ENCODE results near the gene CNR2.

CNR2 gene

DNA sequence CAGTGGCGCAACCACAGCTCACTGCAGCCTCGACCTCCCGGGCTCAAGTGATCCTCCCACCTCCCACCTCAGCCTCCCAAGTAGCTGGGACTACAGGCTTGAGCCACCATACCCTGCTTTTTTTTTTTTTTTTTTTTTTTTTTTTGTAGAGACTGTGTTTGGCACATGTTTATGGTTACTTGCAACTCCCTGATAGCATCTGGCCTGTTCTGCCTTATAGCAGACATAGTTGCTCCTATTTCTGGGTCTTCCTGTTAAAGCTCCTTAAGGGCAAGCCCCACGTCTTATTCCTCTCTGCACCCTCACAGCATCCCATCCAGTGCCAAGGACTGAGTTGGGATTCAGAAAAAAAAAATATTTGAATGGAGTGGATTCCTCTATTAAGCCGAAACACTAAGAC is 17.1 kb upstream of the CNR2 start:
- H4K20me1 ChIP-seq (ENCODE audit: insufficient read depth, low read length): no peaks in the 10 kb centered on the region
- H3K27ac ChIP-seq (ENCODE audit: low read length): no peak overlapping the region
- H3K27me3 ChIP-seq (ENCODE audit: insufficient read depth, low read length, poor library complexity): no peaks in the 10 kb centered on the region
- H3K9ac ChIP-seq (ENCODE audit: low read depth, low read length): no peak overlapping the region
- H3K9me3 ChIP-seq (ENCODE audit: insufficient read depth, low read length, severe bottlenecking): no peaks in the 10 kb centered on the region
- H3K4me1 ChIP-seq (ENCODE audit: insufficient read depth, low read length): no peaks in the 10 kb centered on the region
- H3K4me3 ChIP-seq (ENCODE audit: low read depth in 1 of 2, low read length in 2 of 2): no peak overlapping the region
- H3K36me3 ChIP-seq (ENCODE audit: insufficient read depth, low read length): no peaks in the 10 kb centered on the region
- H3K4me2 ChIP-seq (ENCODE audit: insufficient read depth, low read length): no peak overlapping the region
- DNase-seq (no peak), ATAC-seq (ENCODE audit: insufficient read depth, low read depth) (no peak)
- H3K79me2 ChIP-seq (ENCODE audit: insufficient read depth, low read length): no peaks in the 10 kb centered on the region
- H2AFZ ChIP-seq (ENCODE audit: low read depth, low read length): no peak overlapping the region
- TF ChIP-seq, protein P1, sequence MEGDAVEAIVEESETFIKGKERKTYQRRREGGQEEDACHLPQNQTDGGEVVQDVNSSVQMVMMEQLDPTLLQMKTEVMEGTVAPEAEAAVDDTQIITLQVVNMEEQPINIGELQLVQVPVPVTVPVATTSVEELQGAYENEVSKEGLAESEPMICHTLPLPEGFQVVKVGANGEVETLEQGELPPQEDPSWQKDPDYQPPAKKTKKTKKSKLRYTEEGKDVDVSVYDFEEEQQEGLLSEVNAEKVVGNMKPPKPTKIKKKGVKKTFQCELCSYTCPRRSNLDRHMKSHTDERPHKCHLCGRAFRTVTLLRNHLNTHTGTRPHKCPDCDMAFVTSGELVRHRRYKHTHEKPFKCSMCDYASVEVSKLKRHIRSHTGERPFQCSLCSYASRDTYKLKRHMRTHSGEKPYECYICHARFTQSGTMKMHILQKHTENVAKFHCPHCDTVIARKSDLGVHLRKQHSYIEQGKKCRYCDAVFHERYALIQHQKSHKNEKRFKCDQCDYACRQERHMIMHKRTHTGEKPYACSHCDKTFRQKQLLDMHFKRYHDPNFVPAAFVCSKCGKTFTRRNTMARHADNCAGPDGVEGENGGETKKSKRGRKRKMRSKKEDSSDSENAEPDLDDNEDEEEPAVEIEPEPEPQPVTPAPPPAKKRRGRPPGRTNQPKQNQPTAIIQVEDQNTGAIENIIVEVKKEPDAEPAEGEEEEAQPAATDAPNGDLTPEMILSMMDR (IDR thresholded peaks at IDR 0.05; ENCODE audit: borderline replicate concordance, extremely low read depth, low read length, poor library complexity, severe bottlenecking): no peak
- no peak for TF ChIP-seq EZH2 (IDR thresholded peaks at IDR 0.05; ENCODE audit: borderline replicate concordance, low read depth, low read length, severe bottlenecking)

DNA sequence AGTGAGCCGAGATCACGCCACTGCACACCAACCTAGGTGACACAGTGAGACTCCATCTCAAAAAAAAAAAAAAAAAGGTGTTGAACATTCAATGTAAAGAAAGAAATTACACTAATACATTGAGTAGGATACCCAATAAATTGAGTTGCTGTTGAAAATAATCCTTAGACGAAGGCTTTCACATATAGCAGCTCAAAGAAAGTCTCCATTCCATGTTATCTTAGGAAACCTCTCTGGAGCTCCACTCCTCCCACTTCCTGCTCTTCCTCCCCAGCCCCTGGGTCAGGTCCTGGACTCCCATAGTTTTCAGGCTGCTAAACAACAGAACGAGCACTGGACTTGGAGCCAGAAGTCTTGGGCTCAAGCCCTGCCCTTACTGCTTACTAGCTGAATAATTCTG is 15.6 kb upstream of the CNR2 start:
- Histone ChIP-seq H3K27me3 (ENCODE audit: insufficient read depth, low read length, poor library complexity) (peaks cover 4% of the 10 kb centered on the region), H4K20me1 (ENCODE audit: insufficient read depth, low read length) (no peaks in the 10 kb centered on the region), H3K27ac (ENCODE audit: low read length) (no peak overlapping the region), H3K9ac (ENCODE audit: low read depth, low read length) (no peak overlapping the region), H3K4me1 (ENCODE audit: insufficient read depth, low read length) (no peaks in the 10 kb centered on the region), H3K4me2 (ENCODE audit: insufficient read depth, low read length) (no peak overlapping the region), H3K79me2 (ENCODE audit: insufficient read depth, low read length) (no peaks in the 10 kb centered on the region), H2AFZ (ENCODE audit: low read depth, low read length) (no peak overlapping the region), H3K36me3 (ENCODE audit: insufficient read depth, low read length) (no peaks in the 10 kb centered on the region), H3K4me3 (ENCODE audit: low read depth in 1 of 2, low read length in 2 of 2) (no peak overlapping the region), H3K9me3 (ENCODE audit: insufficient read depth, low read length, severe bottlenecking) (no peaks in the 10 kb centered on the region)
- DNase-seq (no peak), ATAC-seq (ENCODE audit: insufficient read depth, low read depth) (no peak)
- no peak for TF ChIP-seq EZH2 (IDR thresholded peaks at IDR 0.05; ENCODE audit: borderline replicate concordance, low read depth, low read length, severe bottlenecking)
- TF ChIP-seq, protein P1 (IDR thresholded peaks at IDR 0.05; ENCODE audit: borderline replicate concordance, extremely low read depth, low read length, poor library complexity, severe bottlenecking): no peak

DNA sequence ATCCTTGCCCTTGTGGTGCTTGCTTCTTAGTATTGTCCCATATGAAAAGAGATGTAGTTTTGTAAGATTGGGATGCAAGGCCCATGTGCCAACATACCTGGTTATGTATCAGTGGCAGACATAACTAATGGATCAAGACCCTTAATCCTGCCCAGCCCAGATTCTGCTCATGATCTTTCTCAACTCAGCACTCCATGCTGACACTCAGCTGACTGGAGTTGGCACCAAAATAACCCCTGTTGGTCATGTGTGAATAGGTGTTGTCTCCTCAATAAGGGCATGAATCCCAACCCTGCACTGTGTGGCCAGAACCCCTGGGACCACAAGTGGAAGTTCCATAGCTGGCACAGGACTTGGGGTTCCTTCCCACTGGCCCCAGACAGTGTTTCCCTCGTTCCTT is 13.9 kb upstream of the CNR2 start:
- Histone ChIP-seq H3K79me2 (ENCODE audit: insufficient read depth, low read length) (no peaks in the 10 kb centered on the region), H2AFZ (ENCODE audit: low read depth, low read length) (no peak overlapping the region), H3K4me3 (ENCODE audit: low read depth in 1 of 2, low read length in 2 of 2) (no peak overlapping the region), H4K20me1 (ENCODE audit: insufficient read depth, low read length) (no peaks in the 10 kb centered on the region), H3K9ac (ENCODE audit: low read depth, low read length) (no peak overlapping the region), H3K27me3 (ENCODE audit: insufficient read depth, low read length, poor library complexity) (peaks cover 5% of the 10 kb centered on the region), H3K4me2 (ENCODE audit: insufficient read depth, low read length) (no peak overlapping the region), H3K36me3 (ENCODE audit: insufficient read depth, low read length) (no peaks in the 10 kb centered on the region), H3K27ac (ENCODE audit: low read length) (no peak overlapping the region), H3K4me1 (ENCODE audit: insufficient read depth, low read length) (no peaks in the 10 kb centered on the region), H3K9me3 (ENCODE audit: insufficient read depth, low read length, severe bottlenecking) (no peaks in the 10 kb centered on the region)
- ATAC-seq (ENCODE audit: insufficient read depth, low read depth): no peak
- TF ChIP-seq, protein P1 (IDR thresholded peaks at IDR 0.05; ENCODE audit: borderline replicate concordance, extremely low read depth, low read length, poor library complexity, severe bottlenecking): no peak
- no peak for TF ChIP-seq EZH2 (IDR thresholded peaks at IDR 0.05; ENCODE audit: borderline replicate concordance, low read depth, low read length, severe bottlenecking)
- no peak for DNase-seq

DNA sequence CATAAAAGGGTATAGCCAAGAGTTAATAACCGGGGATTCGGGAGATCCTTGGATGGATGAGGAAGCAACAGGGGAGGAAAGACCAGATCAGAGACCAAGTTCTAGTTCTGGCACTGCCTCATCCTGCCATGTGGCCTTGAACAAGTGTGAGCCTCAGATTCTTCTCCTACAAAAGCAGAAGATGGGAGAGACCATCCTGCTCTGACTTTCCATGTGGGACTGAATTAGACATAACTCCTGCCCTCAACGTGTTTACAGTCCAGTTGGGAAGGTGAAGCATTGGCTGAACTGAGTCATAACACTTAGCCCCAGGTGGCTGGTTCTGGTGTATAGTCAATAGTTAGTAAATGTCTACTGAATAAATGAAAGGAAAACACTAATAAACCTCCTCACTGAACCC is 12.1 kb upstream of the CNR2 start:
- no peak overlapping the region for H3K4me3 ChIP-seq (ENCODE audit: low read depth in 1 of 2, low read length in 2 of 2)
- TF ChIP-seq, protein P1 (IDR thresholded peaks at IDR 0.05; ENCODE audit: borderline replicate concordance, extremely low read depth, low read length, poor library complexity, severe bottlenecking): no peak
- no peak for TF ChIP-seq EZH2 (IDR thresholded peaks at IDR 0.05; ENCODE audit: borderline replicate concordance, low read depth, low read length, severe bottlenecking)
- no peaks in the 10 kb centered on the region for H4K20me1 ChIP-seq (ENCODE audit: insufficient read depth, low read length)
- ATAC-seq (ENCODE audit: insufficient read depth, low read depth): no peak
- H3K36me3 ChIP-seq (ENCODE audit: insufficient read depth, low read length): no peaks in the 10 kb centered on the region
- H2AFZ ChIP-seq (ENCODE audit: low read depth, low read length): no peak overlapping the region
- no peaks in the 10 kb centered on the region for H3K9me3 ChIP-seq (ENCODE audit: insufficient read depth, low read length, severe bottlenecking)
- no peak overlapping the region for H3K27ac ChIP-seq (ENCODE audit: low read length)
- no peaks in the 10 kb centered on the region for H3K4me1 ChIP-seq (ENCODE audit: insufficient read depth, low read length)
- no peak for DNase-seq
- peaks cover 5% of the 10 kb centered on the region for H3K27me3 ChIP-seq (ENCODE audit: insufficient read depth, low read length, poor library complexity)
- no peaks in the 10 kb centered on the region for H3K79me2 ChIP-seq (ENCODE audit: insufficient read depth, low read length)
- H3K9ac ChIP-seq (ENCODE audit: low read depth, low read length): no peak overlapping the region
- H3K4me2 ChIP-seq (ENCODE audit: insufficient read depth, low read length): no peak overlapping the region
